NCI-H748 treated with DMSO at 0.1 percent for 48 hours (cell line): ENCODE data around the gene VPS54.
"Not testable (repeated sequence)": the region's sequence is repeated elsewhere in the genome, so short reads cannot be mapped to it uniquely, and the experiment has no call there.

ENCODE experiments used
- DNase-seq: peaks from one replicate; lab custom pipeline; 2025; lab: John Stamatoyannopoulos, UW

VPS54 gene

DNA sequence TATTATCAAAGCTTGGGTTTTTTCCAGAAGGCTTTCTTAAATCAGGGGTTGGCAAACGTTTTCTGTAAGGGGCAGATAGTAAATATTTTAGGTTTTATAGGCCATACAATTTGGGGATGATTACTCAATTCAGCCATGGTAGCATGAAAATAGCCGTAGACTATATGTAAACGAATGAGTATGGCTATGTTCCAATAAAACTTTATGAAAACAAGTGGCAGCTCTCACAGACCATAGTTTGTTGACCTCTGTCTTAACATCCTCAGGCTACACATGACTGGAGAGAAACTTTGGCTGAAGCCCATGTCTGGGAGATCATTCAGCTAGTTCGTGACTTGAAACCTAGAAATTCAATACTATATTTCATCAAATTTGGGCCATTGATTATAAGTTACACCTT is 147.4 kb downstream of the VPS54 start:
- DNase-seq: no peak

DNA sequence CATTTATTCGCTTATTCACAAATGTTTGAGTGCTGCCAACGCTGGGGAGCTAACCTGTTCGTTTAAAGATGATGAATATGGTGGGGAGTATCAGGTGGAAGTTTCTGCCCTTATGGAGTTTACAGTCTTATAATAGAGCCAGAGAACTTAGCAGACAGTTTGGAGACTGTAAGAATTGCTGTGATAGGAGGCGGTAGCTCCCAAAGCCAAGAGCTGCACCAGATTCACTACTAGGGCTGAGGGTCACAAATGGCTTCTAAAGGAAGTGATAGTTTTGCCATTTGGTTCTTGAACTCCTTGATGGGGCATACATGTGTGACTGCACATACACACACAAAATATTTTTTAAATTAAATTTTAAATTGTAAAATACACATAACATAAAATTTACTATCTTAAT is 148.5 kb downstream of the VPS54 start:
- no peak for DNase-seq

DNA sequence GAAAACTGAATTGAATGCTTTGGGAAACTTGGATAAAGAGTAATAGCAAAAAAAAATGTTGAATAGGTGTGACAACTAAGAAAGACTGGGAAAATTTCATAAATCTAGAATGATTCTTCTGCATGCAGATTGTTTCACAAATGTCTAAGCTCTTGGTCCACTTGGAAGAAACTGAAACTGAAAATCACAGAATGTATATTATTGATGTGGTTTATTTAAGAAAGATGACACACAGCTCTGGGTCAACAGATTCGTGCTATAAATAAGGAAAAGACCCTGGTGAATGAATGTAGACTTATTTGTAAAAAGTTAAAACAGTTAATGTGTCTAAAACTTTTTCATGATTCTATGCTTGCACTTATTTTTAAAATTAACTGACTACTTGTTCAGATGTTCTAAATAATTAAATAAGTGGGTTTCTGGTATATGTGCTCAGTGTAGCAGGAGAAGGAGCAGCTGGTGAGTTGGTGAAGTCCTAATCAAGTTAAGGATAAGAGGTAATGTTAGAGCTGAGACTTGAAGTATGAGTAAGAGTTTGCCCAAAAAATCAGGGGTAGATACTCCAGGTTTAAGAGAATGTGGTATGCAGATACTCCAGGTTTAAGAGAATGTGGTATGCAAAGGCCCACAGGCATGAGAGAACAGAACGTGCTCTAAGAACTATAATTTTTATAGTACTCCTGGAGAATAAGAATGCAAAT is 153.1 kb downstream of the VPS54 start:
- no peak for DNase-seq

DNA sequence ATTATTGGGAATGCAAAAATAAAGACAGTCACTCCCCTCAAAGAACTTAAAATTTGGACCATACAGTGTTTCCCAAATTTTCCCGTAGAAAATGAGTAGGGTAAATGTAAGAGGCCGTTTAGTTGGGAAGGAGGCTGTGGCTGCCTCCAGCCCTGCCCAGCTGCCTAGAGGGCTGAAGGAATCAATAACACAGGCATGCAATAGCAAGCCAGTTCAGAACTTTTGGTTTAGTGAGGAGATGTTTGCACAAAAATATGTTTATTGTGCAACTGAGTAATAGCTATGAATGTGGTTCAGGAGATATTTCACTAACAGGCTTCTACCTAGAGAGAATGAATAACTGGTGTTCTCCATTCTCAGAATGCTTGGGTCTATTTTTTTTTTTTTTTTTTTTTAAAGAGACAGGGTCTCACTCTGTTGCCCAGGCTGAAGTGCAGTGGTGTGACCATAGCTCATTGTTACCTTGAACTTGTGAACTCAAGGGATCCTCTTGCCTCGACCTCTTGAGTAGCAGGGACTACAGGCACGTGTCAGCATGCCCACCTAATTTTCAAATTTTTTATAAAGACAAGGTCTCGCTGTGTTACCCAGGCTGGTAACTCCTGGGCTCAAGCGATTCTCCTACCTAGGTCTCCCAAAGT is 153.9 kb downstream of the VPS54 start:
- no peak for DNase-seq

DNA sequence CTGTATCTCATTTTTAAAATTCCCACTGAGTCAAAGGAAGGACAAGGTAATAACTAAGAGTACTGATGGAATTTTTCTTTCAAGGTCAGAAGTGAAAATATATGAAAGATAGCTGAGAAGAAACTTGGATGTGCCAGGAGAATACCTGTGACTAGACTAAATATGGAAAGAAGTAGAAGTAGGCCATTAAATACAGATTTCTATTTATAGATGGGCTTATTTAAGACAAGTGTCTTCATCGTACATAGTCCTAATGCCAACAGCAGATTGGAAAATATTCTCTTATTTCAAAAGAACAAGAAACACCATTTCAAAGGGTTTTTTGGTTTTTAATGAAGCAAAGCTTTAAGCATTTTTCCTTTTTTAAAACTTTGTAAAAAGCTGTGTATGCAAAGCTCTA is 155.5 kb downstream of the VPS54 start:
- no peak for DNase-seq

DNA sequence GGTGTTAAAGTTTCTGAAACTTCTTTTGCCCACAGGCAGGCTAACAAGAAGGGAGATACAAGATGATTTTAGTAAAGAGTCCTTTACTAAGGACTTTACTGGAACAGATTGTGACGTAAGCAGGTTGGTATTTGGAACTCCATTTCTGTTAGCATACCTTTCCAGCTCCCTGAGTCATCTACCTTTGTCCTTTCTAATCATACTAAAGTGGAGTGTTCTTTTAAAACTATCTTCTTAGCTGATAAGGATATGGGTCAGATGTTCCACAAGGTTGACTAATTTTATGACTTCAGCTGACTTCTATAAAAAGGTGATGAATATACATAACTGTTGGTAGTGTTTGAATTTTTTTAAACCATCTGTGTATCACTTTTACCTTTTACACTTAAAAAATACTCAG is 156.4 kb downstream of the VPS54 start:
- DNase-seq: no peak

DNA sequence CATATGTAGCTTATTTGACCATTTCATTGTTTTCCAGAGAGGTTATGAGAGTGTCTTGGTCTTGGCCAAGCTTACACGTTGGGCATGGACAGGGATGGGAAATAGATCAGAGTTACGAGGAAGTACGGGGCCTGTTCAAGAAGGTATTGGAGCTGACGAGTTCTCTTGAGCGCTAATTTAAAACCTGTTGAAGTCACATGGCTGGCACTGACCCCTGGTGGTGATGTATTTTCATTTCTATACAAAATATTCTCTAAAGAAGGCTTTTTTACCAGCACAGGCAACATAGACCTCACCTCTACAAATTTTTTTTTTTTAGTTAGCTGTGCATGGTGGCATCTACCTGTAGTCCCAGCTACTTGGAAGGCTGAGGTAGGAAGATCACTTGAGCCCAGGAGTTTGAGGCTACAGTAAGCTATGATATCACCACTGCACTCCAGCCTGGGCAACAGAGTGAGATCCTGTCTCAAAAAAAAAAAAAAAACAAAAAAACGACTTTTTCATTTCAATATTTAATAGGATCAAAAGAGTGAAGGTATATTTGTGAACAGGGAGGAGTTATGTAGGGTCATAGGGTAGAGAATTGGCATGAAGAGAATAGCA is 157.9 kb downstream of the VPS54 start:
- no peak for DNase-seq

DNA sequence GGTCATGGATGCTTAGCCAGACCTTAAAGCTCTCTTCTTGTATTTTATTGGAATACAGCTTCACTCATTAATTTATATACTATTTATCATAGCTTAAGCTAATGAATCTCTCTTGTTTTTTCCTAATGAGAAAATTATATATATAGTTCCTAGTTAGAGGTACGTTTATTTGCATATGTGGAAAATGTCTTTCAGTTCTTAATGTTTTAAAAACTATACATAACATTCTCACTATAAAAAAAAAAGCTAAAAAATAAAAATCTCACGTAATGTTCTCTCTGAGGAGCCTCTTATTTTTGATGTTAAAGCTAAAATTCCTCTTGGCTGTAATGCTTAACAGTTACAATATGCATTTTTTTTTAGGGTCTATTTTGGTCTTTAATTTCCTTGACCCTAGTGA is 160.9 kb downstream of the VPS54 start:
- DNase-seq: no peak

DNA sequence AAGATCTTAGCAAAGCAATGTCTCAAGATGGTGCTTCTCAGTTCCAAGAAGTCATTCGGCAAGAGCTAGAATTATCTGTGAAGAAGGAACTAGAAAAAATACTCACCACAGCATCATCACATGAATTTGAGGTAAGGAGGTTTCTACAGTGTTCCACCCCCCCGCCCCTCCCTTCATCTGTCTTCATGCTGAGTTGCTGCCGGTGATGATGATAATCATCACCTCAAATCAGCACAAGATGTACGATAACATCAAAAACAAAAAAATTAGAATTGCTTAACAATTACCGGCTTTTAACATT is 163.0 kb downstream of the VPS54 start:
- no peak for DNase-seq

DNA sequence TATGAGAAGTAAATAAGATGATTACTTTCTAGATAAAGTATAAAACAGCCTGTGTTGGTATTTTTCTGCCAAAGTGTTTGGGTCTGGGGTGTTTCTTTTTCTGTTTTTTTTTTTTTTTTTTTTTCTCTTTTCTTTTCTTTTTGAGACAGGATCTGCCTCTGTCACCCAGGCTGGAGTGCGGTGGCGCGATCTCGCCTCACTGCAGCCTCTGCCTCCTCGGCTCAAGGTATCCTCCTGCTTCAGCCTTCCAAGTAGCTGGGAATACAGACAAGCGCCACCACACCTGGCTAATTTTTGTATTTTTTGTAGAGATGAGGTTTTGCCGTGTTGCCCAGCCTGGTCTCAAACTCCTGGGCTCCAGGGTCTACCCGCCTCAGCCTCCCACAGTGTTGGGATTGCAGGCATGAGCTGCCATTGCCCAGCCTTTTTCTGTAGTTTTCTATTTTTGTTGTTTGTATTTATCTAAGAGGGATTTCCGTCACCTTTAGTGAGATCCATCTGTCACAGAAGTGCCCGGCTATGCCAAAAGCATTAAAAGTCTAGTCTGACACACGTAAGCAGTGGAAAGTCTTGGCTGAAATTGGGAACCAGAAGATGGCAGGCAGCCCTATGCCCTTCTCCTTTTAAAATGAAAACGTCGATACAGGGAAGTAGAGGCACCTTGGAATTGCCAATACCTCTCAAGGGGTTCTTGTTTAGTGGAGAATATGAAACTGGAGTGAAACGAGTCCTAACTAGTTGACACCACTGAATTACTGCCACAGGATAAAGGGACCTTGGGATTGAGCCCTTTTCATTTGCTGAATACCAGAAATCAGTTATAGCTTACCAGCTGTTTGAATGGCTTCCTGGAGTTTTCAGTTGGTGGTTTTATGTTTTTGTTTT is 163.6 kb downstream of the VPS54 start:
- no peak for DNase-seq

DNA sequence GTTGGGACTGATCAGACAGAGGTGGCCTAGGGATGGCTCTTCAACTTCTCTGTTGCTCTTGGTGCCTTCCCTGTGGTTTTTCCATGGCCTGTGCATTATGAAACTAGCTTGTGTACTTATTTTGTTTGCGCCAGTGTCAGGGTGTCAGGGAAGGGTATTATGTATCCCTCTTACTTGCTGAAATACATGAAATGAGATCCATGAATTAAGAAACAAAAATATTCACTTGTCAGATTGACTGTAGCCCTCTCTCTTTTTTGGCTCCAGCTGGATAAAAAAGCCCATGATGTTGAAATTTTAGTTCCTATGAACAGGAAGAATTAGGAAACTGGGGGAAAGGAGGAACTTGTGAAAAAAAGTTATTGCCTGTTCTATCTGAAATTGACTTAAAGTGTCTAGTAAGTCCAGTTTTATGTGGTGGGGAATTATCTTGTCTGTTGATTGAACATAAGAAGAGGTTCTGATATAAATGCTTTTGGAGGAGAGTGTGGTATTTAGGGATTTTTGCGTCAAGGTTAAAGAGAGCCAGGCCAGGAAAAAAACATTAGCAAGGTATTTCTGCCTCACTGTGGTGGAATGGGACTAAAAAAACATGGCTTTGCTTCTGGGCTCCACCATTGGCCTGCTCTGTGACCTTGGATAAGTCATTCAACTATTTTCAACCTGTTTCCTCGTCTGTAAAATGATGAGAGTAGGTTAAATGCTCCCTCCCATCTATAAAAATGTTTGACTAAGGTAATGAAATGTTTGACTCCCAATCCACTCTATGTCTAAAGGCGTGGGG is 165.5 kb downstream of the VPS54 start:
- DNase-seq: no peak

DNA sequence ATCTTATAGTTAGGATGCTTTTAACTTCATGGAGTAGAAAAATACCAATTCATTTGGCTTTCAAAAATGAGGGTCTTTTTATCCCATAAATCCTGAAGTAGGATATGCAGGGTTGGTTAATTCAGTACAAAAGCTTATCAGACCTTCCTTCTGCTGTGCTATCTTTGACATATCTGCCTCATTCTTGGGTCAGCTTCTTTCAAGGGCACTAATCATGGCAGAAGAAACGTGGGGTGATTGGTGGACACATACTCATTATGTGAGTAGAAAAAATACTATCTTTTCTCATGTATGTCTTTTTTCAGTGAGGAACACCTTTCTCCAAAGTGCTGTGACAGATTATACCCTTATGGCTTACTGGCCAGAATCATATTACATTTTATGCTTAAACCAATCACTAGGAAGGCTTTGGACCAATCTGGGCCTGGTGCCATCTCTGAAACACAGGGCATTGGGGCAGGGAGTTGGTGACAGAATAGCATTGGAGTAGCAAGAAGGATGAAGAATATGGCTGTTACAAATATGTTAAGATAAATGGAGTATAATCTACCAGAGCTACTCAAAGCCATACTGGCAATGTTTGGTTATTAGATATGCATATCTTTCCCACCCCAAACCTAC is 167.4 kb downstream of the VPS54 start:
- no peak for DNase-seq

DNA sequence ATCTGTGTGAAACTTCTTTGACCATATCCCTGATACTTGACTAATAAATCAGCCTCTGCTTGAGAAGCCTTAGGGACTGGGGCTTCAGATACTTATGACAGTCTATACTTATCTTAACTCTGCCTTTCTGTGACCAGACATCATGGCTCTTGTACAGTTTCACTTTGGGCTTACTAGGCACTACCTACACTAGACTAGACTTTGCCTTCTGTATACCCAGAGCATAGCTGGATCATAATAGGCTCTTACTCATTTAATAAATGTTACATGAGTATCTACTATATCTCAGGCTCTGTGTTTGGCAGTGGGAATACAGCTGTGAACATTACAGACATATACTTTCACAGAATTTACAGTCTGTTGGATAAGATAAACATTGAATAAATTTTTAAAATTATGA is 168.6 kb downstream of the VPS54 start:
- DNase-seq: no peak

DNA sequence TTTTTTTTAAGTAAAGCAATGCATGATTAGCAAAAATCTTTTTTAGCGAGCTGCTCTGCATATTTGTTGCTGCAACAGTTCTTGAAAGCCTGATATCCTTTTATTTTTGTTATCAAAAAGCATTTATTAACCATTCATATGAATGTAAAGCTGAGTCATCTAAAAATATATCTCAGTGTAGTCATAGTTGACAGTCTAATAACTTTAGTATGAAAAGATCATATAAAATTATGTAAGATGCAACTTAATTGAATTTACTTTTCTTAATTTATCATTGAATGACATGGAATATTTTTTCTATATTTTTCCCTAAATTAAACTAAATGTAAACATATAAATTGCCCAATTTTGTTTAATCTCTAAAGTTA is 169.0 kb downstream of the VPS54 start:
- no peak for DNase-seq

DNA sequence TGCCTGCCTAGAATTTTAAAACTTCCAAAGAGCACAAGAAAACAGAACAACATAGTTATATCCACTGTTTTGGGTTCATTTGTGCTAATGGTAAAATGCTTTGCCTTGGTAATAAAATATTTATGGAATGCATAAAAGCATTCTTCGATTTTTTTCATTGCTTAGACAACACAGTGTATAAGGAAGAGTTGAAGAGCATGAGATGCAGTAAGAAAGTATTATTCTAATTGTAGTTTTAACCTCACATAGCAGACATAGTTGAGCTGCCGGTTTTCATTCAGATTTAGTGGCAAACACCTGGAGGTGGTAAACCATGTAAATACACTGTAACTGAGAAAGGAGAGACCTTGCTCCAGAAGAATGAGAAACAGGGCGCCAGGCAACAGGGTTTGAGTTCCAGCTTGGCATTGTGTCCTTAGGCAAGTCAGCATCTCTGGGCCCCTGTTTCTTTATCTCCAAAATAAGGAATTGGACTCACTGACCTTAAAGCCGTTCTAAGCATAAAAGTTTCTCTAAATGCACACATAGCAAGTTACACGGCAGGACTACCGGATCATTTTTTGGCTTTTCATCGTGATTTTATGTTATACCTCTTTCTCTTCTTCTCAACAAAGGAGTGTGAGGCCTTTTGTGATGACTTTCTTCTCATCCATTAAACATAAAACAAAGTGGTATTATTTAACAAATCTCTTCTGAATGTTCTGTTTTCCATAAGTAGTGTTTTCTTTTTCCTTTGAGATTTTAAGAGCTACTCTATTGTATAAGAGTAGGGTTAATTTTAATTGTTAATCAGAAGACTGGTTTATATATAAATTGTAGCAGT is 169.6 kb downstream of the VPS54 start:
- no peak for DNase-seq

DNA sequence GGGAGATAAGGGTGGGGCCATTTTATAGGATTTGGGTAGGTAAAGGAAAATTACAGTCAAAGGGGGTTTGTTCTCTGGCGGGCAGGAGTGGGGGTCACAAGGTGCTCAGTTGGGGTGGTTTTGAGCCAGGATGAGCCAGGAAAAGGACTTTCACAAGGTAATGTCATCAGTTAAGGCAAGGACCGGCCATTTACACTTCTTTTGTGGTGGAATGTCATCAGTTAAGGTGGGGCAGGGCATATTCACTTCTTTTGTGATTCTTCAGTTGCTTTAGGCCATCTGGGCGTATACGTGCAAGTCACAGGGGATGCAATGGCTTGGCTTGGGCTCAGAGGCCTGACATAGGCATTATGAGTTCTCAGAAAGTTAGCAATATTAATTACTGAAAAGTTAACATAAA is 171.7 kb downstream of the VPS54 start:
- DNase-seq: not testable (repeated sequence)

DNA sequence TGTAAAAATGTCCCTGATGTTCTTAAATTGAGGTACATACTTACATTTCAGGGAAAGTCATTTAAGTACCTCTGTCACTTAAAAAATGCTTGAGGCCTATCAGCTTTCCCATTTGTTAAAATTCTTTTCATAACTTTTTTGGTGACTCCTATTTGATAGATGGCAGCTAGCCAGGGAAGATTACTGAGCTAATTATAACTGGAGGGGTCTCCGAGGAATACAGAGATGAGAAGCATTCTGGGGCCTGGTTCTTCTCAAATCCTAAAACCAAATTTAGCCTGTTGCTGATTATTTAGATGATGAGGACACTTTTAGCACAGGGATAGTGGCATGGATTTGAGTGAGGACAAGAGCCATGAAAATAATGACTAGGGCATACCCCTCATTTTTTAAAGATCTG is 172.7 kb downstream of the VPS54 start:
- no peak for DNase-seq

DNA sequence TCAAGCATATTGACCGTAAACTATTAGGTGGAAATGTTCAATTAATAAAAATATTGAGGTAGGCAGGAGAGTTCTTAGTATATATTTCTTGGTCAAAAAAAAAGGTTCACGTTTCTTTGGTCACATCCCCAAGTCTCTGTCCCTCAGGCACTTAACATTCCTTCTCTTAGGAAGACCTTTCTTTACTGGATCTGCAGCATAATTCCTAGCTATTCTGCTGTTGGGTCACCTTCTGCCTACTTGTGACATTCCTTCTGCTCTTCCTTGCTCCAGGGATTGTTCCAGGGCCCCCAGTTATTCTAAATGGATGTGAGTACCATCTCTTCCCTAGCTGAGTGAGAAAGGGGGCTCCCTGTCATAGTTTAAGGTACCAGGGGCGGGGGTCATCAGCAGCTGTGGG is 173.4 kb downstream of the VPS54 start:
- DNase-seq: no peak

DNA sequence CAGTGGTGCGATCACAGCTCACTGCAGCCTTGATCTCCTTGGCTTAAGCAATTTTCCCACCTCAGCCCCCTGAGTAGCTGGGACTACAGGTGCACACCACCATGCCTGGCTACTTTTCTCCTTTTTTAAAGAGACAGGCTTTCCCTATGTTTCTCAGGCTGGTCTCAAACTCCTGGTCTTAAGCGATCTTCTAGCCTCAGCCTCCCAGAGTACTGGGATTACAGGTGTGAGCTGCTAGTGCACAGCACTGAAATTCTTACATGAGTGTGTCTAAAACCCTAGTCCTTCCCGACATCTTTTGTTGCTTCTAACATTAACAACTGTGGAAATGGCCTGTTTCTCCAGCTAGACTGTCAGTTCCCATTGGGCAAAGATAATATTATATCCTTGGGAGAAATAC is 174.6 kb downstream of the VPS54 start:
- DNase-seq: no peak

DNA sequence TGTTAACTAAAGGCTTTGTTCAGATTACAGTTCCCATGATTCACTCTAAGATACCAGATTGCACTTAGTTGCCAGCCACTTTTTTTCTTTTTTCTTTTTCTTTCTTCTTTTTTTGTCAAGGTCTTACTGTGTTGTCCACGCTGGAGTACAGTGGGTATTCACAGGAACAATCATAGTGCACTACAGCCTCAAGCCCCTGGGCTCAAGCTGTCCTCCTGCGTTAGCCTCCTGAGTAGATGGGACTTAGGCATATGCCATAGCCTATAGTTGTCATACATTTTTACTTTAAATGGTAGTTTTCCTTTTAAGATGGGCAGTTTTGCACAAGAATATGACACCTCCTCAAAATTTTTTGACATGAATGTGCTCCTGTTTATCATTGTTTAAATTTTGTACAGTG is 175.4 kb downstream of the VPS54 start:
- DNase-seq: no peak

DNA sequence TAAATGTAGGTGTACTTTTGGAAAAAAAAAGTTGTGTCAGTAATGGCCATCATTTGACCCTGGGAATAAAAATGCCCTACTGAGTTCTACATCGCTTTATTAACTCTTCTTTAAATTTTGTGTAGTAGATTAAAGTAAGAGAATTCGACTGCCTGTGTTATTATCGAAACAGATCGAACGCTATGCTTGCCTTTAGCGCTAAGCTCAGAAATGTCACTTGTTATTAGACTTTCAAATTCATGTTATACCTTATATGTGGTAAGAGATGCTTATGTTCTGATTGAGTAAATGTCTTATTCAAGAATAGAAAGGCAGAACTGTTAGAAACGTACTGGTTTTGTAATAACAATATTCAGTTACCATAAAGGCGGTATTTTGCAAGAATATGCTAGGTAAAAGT is 176.1 kb downstream of the VPS54 start:
- no peak for DNase-seq
